PC-9 (cell line): ENCODE results near the gene TSHZ2. TPM values are rescaled to one million over a fixed set of nuclear protein-coding genes. Genes with fewer than 3 reads are reported as not detected.
"Not testable (repeated sequence)": the region's sequence is repeated elsewhere in the genome, so short reads cannot be mapped to it uniquely, and the experiment has no call there.

ENCODE experiments used
- BruUV-seq: library from RNA; stranded (reverse); fragments of 400-500 nt; replicated peaks from 2 replicates; lab custom pipeline; 2021; lab: Mats Ljungman, UMichigan
- CTCF ChIA-PET: fragments of 300-600 bp; sonication (Branson Sonifier 250); formaldehyde crosslinking; loops from one replicate; lab custom pipeline; 2022; ENCODE audit warnings: antibody characterized with exemption; lab: Charles Lee
- POLR2A ChIA-PET: fragments of 300-600 bp; sonication (Branson Sonifier 250); formaldehyde crosslinking; loops from one replicate; lab custom pipeline; 2022; ENCODE audit warnings: antibody characterized with exemption; ENCODE audit not compliant: unreplicated experiment; lab: Charles Lee
- DNase-seq, 2 experiments: peaks; one replicate each; pipeline versions ENCODE4 v3.0.0 to v3.0.0-alpha.2; 2015 to 2022; ENCODE audit warnings: mixed read lengths in 1 of 2
- H2AFZ ChIP-seq: fragments of 200-600 bp; sonication (generic); 2 replicates; pipeline ENCODE4 v1.8.1; 2017; ENCODE audit warnings: antibody characterized with exemption
- H3F3A ChIP-seq: fragments of 200-600 bp; sonication (generic); 2 replicates; pipeline ENCODE4 v1.8.1; 2017; ENCODE audit warnings: antibody characterized with exemption, mild to moderate bottlenecking, low read depth; ENCODE audit not compliant: insufficient read depth
- H3K27ac ChIP-seq: fragments of 200-600 bp; sonication (generic); 2 replicates; pipeline ENCODE4 v1.6.1; 2016; ENCODE audit warnings: mixed run types
- H3K27me3 ChIP-seq: fragments of 200-600 bp; sonication (generic); 2 replicates; pipeline ENCODE4 v1.6.1; 2016; ENCODE audit warnings: low read depth, mixed run types; ENCODE audit not compliant: insufficient read depth
- H3K36me3 ChIP-seq: fragments of 200-600 bp; sonication (generic); 2 replicates; pipeline ENCODE4 v1.6.1; 2016; ENCODE audit warnings: low read depth, mixed run types
- H3K4me1 ChIP-seq: fragments of 200-600 bp; sonication (generic); replicated peaks from 2 replicates; pipeline ENCODE4 v1.6.1; 2016; ENCODE audit warnings: mixed run types; ENCODE audit not compliant: insufficient read depth
- H3K4me2 ChIP-seq: fragments of 200-600 bp; sonication (generic); 2 replicates; pipeline ENCODE4 v1.6.1; 2017; ENCODE audit warnings: mixed run types
- H3K4me3 ChIP-seq: fragments of 200-600 bp; sonication (generic); 2 replicates; pipeline ENCODE4 v1.6.1; 2016; ENCODE audit warnings: mixed run types
- H3K79me2 ChIP-seq: fragments of 200-600 bp; sonication (generic); 2 replicates; pipeline ENCODE4 v1.6.1; 2017; ENCODE audit warnings: low read depth, mixed run types
- H3K9me2 ChIP-seq: fragments of 200-600 bp; sonication (generic); 2 replicates; pipeline ENCODE4 v1.8.1; 2017; ENCODE audit warnings: mild to moderate bottlenecking; ENCODE audit not compliant: insufficient read depth
- H3K9me3 ChIP-seq: fragments of 200-600 bp; sonication (generic); 2 replicates; pipeline ENCODE4 v1.8.1; 2016; ENCODE audit warnings: low read depth; ENCODE audit not compliant: insufficient read depth
- H4K20me1 ChIP-seq: fragments of 200-600 bp; sonication (generic); 2 replicates; pipeline ENCODE4 v1.8.1; 2017; ENCODE audit not compliant: insufficient read depth
- CTCF ChIP-seq: fragments of 200-600 bp; sonication (generic); conservative IDR thresholded peaks from 2 replicates; pipeline ENCODE4 v1.6.1; 2017; ENCODE audit warnings: mixed run types, antibody characterized with exemption, mild to moderate bottlenecking, moderate library complexity
- EZH2 ChIP-seq: fragments of 200-600 bp; sonication (generic); IDR thresholded peaks from 2 replicates; pipeline ENCODE4 v1.8.0; 2017; ENCODE audit warnings: antibody characterized with exemption, low read depth
- intact Hi-C: fragments of 100-400 bp; cut with micrococcal nuclease; formaldehyde crosslinking; loops from one replicate; pipeline ENCODE4 v1.10.0; 2022; ENCODE audit not compliant: unreplicated experiment
- total RNA-seq: library from RNA; stranded (reverse); gene quantifications from 2 replicates; pipeline ENCODE4 v1.2.3, GENCODE V29; 2021

TSHZ2 gene
- total RNA-seq, 1 experiment from 2014 or later: not detected

- intact Hi-C loops: no loop called here
- H2AFZ ChIP-seq: no peak overlapping the region
- CTCF ChIA-PET: no interaction called here
Observed at GRCh38 chr20:53502820-53503219, 530.7 kb downstream of the TSHZ2 start.

GRCh38 chr20:53503517-53503919, 531.4 kb downstream of the TSHZ2 start:
- BruUV-seq: no TSS peak
- Histone ChIP-seq H3K9me2 (no peaks in the 10 kb centered on the region), H3K4me1 (no peaks in the 10 kb centered on the region), H3K27ac (no peak overlapping the region), H2AFZ (no peak overlapping the region), H3F3A (no peaks in the 10 kb centered on the region), H3K27me3 (no peaks in the 10 kb centered on the region; the same call in 1 of the 2 replicates), H3K4me3 (no peak overlapping the region), H3K79me2 (no peaks in the 10 kb centered on the region), H3K36me3 (no peaks in the 10 kb centered on the region), H3K4me2 (no peak overlapping the region), H4K20me1 (no peaks in the 10 kb centered on the region), H3K9me3 (no peaks in the 10 kb centered on the region)
- POLR2A ChIA-PET: no interaction called here
- no peak for DNase-seq
- TF ChIP-seq EZH2 (no peak), CTCF (no peak)
- CTCF ChIA-PET: no interaction called here
- intact Hi-C loops: no loop called here

More at GRCh38 chr20:53502820-53503219, 530.7 kb downstream of the TSHZ2 start:
- no peak for DNase-seq
- Histone ChIP-seq H3K79me2 (no peaks in the 10 kb centered on the region), H3K4me2 (no peak overlapping the region), H3K27me3 (peaks cover 7% of the 10 kb centered on the region), H3F3A (no peaks in the 10 kb centered on the region), H3K4me1 (no peaks in the 10 kb centered on the region), H3K36me3 (no peaks in the 10 kb centered on the region), H3K27ac (no peak overlapping the region), H3K9me2 (no peaks in the 10 kb centered on the region), H4K20me1 (no peaks in the 10 kb centered on the region), H3K9me3 (no peaks in the 10 kb centered on the region), H3K4me3 (no peak overlapping the region)
- POLR2A ChIA-PET: no interaction called here
- TF ChIP-seq CTCF: no peak
- no peak for TF ChIP-seq EZH2
- BruUV-seq: no TSS peak

GRCh38 chr20:53504106-53504505, 531.9 kb downstream of the TSHZ2 start:
- H3K9me3 ChIP-seq, H3K36me3 ChIP-seq, H3K4me3 ChIP-seq, H3K9me2 ChIP-seq, H3F3A ChIP-seq, H2AFZ ChIP-seq, BruUV-seq, intact Hi-C loops, H4K20me1 ChIP-seq, H3K27me3 ChIP-seq, H3K79me2 ChIP-seq, POLR2A ChIA-PET, DNase-seq, H3K4me1 ChIP-seq, H3K27ac ChIP-seq, H3K4me2 ChIP-seq, CTCF ChIA-PET: not testable (repeated sequence)

GRCh38 chr20:53510262-53510661, 538.1 kb downstream of the TSHZ2 start:
- ChIA-PET POLR2A (no interaction called here), CTCF (no interaction called here)
- H4K20me1 ChIP-seq: no peaks in the 10 kb centered on the region
- no TSS peak for BruUV-seq
- H3F3A ChIP-seq: no peaks in the 10 kb centered on the region
- no peak overlapping the region for H3K27ac ChIP-seq
- H3K27me3 ChIP-seq: peaks cover 17% of the 10 kb centered on the region
- no peaks in the 10 kb centered on the region for H3K9me3 ChIP-seq
- intact Hi-C loops: no loop called here
- DNase-seq: no peak
- no peak overlapping the region for H2AFZ ChIP-seq
- no peaks in the 10 kb centered on the region for H3K36me3 ChIP-seq
- H3K79me2 ChIP-seq: no peaks in the 10 kb centered on the region
- no peaks in the 10 kb centered on the region for H3K9me2 ChIP-seq
- H3K4me2 ChIP-seq: no peak overlapping the region
- no peak overlapping the region for H3K4me3 ChIP-seq
- TF ChIP-seq CTCF (no peak), EZH2 (no peak)
- no peaks in the 10 kb centered on the region for H3K4me1 ChIP-seq
